Measurements from ENCODE around the gene FMN2. TPM values are rescaled to one million over a fixed set of nuclear protein-coding genes. Genes with fewer than 3 reads are reported as not detected.

Gene FMN2
- total RNA-seq, 1 experiment from 2014 or later, result not detected

DNA sequence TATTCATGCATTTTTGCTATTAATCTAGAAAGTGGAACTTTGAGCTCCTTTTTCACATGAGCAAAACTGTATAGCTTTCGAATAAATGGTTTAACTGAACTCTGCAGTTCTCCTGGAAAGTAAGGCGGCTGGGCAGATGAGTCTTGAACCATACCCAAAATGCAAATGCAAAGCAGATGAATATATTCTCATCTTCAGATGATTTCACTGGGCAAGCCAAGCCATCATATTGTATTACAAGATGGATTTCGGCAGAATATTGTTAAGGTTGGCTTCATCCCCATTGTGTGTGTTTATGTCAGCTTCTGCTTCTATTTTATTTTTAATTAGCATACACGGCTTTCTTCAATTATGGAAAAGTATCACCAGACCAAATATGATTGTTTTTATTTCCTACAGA is 310.6 kb downstream of the FMN2 start:
- H3K9me3 ChIP-seq (ENCODE audit: insufficient read depth, low read depth), result no peaks in the 10 kb centered on the region
- no peaks in the 10 kb centered on the region for H3F3A ChIP-seq (ENCODE audit: insufficient read depth, low read depth)
- no peaks in the 10 kb centered on the region for H3K79me2 ChIP-seq (ENCODE audit: low read depth)
- H3K27me3 ChIP-seq (ENCODE audit: insufficient read depth, low read depth), result peaks cover 17% of the 10 kb centered on the region; the same call in 1 of the 2 replicates
- TF ChIP-seq CTCF (conservative IDR thresholded peaks at IDR 0.05) (no peak), EZH2 (IDR thresholded peaks at IDR 0.05; ENCODE audit: low read depth) (no peak)
- no peak overlapping the region for H2AFZ ChIP-seq
- no peaks in the 10 kb centered on the region for H4K20me1 ChIP-seq (ENCODE audit: insufficient read depth)
- no peaks in the 10 kb centered on the region for H3K4me1 ChIP-seq (replicated peaks; ENCODE audit: insufficient read depth)
- H3K4me3 ChIP-seq, result no peak overlapping the region
- no peak overlapping the region for H3K27ac ChIP-seq
- intact Hi-C loops (cut with micrococcal nuclease; ENCODE audit: unreplicated experiment), result no loop called here
- no peak for DNase-seq
- CTCF ChIA-PET, result no interaction called here
- H3K36me3 ChIP-seq (ENCODE audit: low read depth), result no peaks in the 10 kb centered on the region
- H3K9me2 ChIP-seq (ENCODE audit: insufficient read depth), result no peaks in the 10 kb centered on the region
- no peak overlapping the region for H3K4me2 ChIP-seq
- POLR2A ChIA-PET (ENCODE audit: unreplicated experiment), result no interaction called here
- BruUV-seq (replicated peaks), result no TSS peak

GRCh38 chr1:240404286-240404685 is 312.6 kb downstream of the FMN2 start:
- DNase-seq, result no peak
- TF ChIP-seq EZH2 (IDR thresholded peaks at IDR 0.05; ENCODE audit: low read depth) (no peak), CTCF (conservative IDR thresholded peaks at IDR 0.05) (no peak)
- BruUV-seq (replicated peaks), result no TSS peak
- Histone ChIP-seq H3K4me1 (replicated peaks; ENCODE audit: insufficient read depth) (no peaks in the 10 kb centered on the region), H2AFZ (no peak overlapping the region), H4K20me1 (ENCODE audit: insufficient read depth) (no peaks in the 10 kb centered on the region), H3K36me3 (ENCODE audit: low read depth) (no peaks in the 10 kb centered on the region), H3K4me2 (no peak overlapping the region), H3F3A (ENCODE audit: insufficient read depth, low read depth) (no peaks in the 10 kb centered on the region), H3K4me3 (no peak overlapping the region), H3K79me2 (ENCODE audit: low read depth) (no peaks in the 10 kb centered on the region), H3K9me3 (ENCODE audit: insufficient read depth, low read depth) (no peaks in the 10 kb centered on the region), H3K27ac (no peak overlapping the region), H3K9me2 (ENCODE audit: insufficient read depth) (no peaks in the 10 kb centered on the region), H3K27me3 (ENCODE audit: insufficient read depth, low read depth) (peaks cover 29% of the 10 kb centered on the region; the same call in 1 of the 2 replicates)
- intact Hi-C loops (cut with micrococcal nuclease; ENCODE audit: unreplicated experiment), result no loop called here
- ChIA-PET POLR2A (ENCODE audit: unreplicated experiment) (no interaction called here), CTCF (no interaction called here)

- H3K4me3 ChIP-seq, result no peak overlapping the region
- no peaks in the 10 kb centered on the region for H3K4me1 ChIP-seq (replicated peaks; ENCODE audit: insufficient read depth)
- no peak overlapping the region for H3K27ac ChIP-seq
- H3K4me2 ChIP-seq, result no peak overlapping the region
- ChIA-PET POLR2A (ENCODE audit: unreplicated experiment) (no interaction called here), CTCF (no interaction called here)
- no peak overlapping the region for H2AFZ ChIP-seq
- DNase-seq, result no peak
- H3K9me2 ChIP-seq (ENCODE audit: insufficient read depth), result no peaks in the 10 kb centered on the region
- H3K27me3 ChIP-seq (ENCODE audit: insufficient read depth, low read depth), result peaks cover 33% of the 10 kb centered on the region; the same call in 1 of the 2 replicates
- no peaks in the 10 kb centered on the region for H3K36me3 ChIP-seq (ENCODE audit: low read depth)
- TF ChIP-seq CTCF (conservative IDR thresholded peaks at IDR 0.05), result no peak
- no peak for TF ChIP-seq EZH2 (IDR thresholded peaks at IDR 0.05; ENCODE audit: low read depth)
- no peaks in the 10 kb centered on the region for H3K79me2 ChIP-seq (ENCODE audit: low read depth)
- no peaks in the 10 kb centered on the region for H3F3A ChIP-seq (ENCODE audit: insufficient read depth, low read depth)
- H4K20me1 ChIP-seq (ENCODE audit: insufficient read depth), result no peaks in the 10 kb centered on the region; the same call in 1 of the 2 replicates
- H3K9me3 ChIP-seq (ENCODE audit: insufficient read depth, low read depth), result no peaks in the 10 kb centered on the region
- intact Hi-C loops (cut with micrococcal nuclease; ENCODE audit: unreplicated experiment), result no loop called here
- no TSS peak for BruUV-seq (replicated peaks)
Measured at GRCh38 chr1:240405751-240406150, 314.1 kb downstream of the FMN2 start.
